DOHH2 (cell line): ENCODE results near the gene GPR183.

Source experiments
- H3F3A ChIP-seq: fragments of 200-600 bp; sonication (generic), shearing (Covaris generic); 2 replicates; pipeline ENCODE4 v1.6.0; 2016; ENCODE audit warnings: antibody characterized with exemption, mild to moderate bottlenecking; ENCODE audit not compliant: control insufficient read depth, insufficient read depth
- H3K27ac ChIP-seq: fragments of 200-600 bp; sonication (generic); 2 replicates; pipeline ENCODE4 v1.5.1; 2014; ENCODE audit warnings: low read depth, mild to moderate bottlenecking, low read length, moderate library complexity
- H3K27me3 ChIP-seq: fragments of 200-600 bp; sonication (generic); 2 replicates; pipeline ENCODE4 v1.6.1; 2014; ENCODE audit warnings: mild to moderate bottlenecking, low read length, mixed read lengths; ENCODE audit not compliant: control insufficient read depth
- H3K36me3 ChIP-seq: fragments of 200-600 bp; sonication (generic); 2 replicates; pipeline ENCODE4 v1.6.1; 2014; ENCODE audit warnings: mild to moderate bottlenecking, low read length, moderate library complexity, mixed read lengths; ENCODE audit not compliant: control insufficient read depth
- H3K4me1 ChIP-seq: fragments of 200-600 bp; sonication (generic); 2 replicates; pipeline ENCODE4 v1.6.1; 2014; ENCODE audit warnings: mild to moderate bottlenecking, low read length, mixed read lengths; ENCODE audit not compliant: control insufficient read depth
- H3K4me2 ChIP-seq: fragments of 200-600 bp; sonication (generic); 2 replicates; pipeline ENCODE4 v1.6.0; 2014; ENCODE audit warnings: mild to moderate bottlenecking, low read length, moderate library complexity
- H3K4me3 ChIP-seq: fragments of 200-600 bp; sonication (generic); 2 replicates; pipeline ENCODE4 v1.5.1; 2014; ENCODE audit warnings: mild to moderate bottlenecking, low read length, mixed read lengths
- H3K79me2 ChIP-seq: fragments of 200-600 bp; sonication (generic); 2 replicates; pipeline ENCODE4 v1.6.1; 2014; ENCODE audit warnings: mild to moderate bottlenecking, low read length, mixed read lengths; ENCODE audit not compliant: control insufficient read depth
- H3K9me2 ChIP-seq: fragments of 200-600 bp; sonication (generic); replicated peaks from 2 replicates; pipeline ENCODE4 v1.6.1; 2014; ENCODE audit warnings: mild to moderate bottlenecking, low read length, mixed read lengths; ENCODE audit not compliant: control insufficient read depth
- H3K9me3 ChIP-seq: fragments of 200-600 bp; sonication (generic); 2 replicates; pipeline ENCODE4 v1.6.1; 2014; ENCODE audit warnings: antibody characterized with exemption, low read length, mixed read lengths; ENCODE audit not compliant: control insufficient read depth, insufficient read depth
- H4K20me1 ChIP-seq: fragments of 200-600 bp; sonication (generic); 2 replicates; pipeline ENCODE4 v1.6.0; 2014; ENCODE audit warnings: low read depth, mild to moderate bottlenecking, antibody characterized with exemption, low read length, moderate library complexity; ENCODE audit not compliant: control insufficient read depth, insufficient read depth
- CTCF ChIP-seq: fragments of 200-600 bp; sonication (generic); IDR thresholded peaks from one replicate; pipeline ENCODE4 v1.5.1; 2014; ENCODE audit warnings: antibody characterized with exemption, mild to moderate bottlenecking, low read depth, low read length; ENCODE audit not compliant: poor library complexity, severe bottlenecking
- EZH2phosphoT487 ChIP-seq: fragments of 200-600 bp; sonication (generic); IDR thresholded peaks from 2 replicates; pipeline ENCODE4 v1.6.1; 2017; ENCODE audit warnings: borderline replicate concordance, mild to moderate bottlenecking, antibody characterized with exemption, low read length, moderate library complexity, mixed read lengths

Gene GPR183

GRCh38 chr13:99335087-99335486, 27.9 kb upstream of the GPR183 start:
- no peaks in the 10 kb centered on the region for H3K9me2 ChIP-seq
- 0 out of 2 replicates have a peak, but pooled peaks cover 3% of the 10 kb centered on the region for H3K4me1 ChIP-seq
- H3F3A ChIP-seq, result no peaks in the 10 kb centered on the region
- H3K79me2 ChIP-seq, result no peaks in the 10 kb centered on the region
- H3K4me2 ChIP-seq, result no peak overlapping the region
- no peak overlapping the region for H3K27ac ChIP-seq
- no peaks in the 10 kb centered on the region for H4K20me1 ChIP-seq
- H3K4me3 ChIP-seq, result no peak overlapping the region
- H3K27me3 ChIP-seq, result no peaks in the 10 kb centered on the region
- H3K9me3 ChIP-seq, result no peaks in the 10 kb centered on the region
- no peaks in the 10 kb centered on the region; the same call in none of the 2 replicates for H3K36me3 ChIP-seq
- TF ChIP-seq CTCF (no peak), EZH2phosphoT487 (no peak)

DNA sequence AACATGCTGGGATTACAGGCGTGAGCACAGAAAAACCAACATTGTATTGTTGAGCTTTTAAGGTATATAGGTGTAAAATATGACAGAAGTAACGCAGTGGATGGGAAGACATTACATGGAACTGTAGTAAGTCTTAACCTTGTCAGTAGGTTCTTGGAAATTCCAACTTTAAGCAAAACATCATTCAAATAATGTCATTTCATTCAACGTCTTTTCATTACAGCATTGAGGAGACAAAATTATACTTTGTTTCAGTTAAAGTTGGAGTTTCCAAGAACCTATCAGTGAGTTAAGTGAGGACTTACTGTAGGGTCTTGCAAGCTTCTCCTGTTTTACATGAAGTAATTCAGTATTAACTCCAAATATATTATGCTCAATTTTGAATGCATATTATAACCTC, 27.0 kb upstream of the GPR183 start:
- Histone ChIP-seq H3K79me2 (no peaks in the 10 kb centered on the region), H3K27ac (no peak overlapping the region), H3K4me1 (0 out of 2 replicates have a peak, but pooled peaks cover 3% of the 10 kb centered on the region), H3F3A (no peaks in the 10 kb centered on the region), H3K4me2 (no peak overlapping the region), H3K9me3 (no peaks in the 10 kb centered on the region), H3K4me3 (no peak overlapping the region), H3K36me3 (peaks cover 2% of the 10 kb centered on the region), H3K27me3 (no peaks in the 10 kb centered on the region), H4K20me1 (no peaks in the 10 kb centered on the region), H3K9me2 (no peaks in the 10 kb centered on the region)
- TF ChIP-seq EZH2phosphoT487 (no peak), CTCF (no peak)

DNA sequence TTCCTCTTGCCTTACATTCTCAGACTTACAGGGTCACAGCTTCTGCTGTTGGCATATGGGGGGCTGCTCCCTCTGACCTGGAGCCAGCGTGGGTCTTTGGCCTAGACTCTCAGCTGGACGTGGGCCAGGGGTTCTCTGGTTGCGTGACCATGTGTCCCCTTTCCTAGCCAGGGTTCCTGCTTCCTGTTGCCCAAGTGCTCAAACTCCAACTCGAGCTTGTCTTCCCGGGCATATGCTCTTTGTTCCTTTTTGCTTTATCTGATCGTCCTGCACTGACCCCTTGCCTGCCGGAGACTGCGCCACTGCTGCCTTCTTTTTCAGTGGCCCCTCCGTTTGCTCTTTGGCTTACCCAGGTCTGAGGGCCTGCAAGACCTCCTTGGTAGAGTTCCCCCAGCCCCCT, 25.3 kb upstream of the GPR183 start:
- H4K20me1 ChIP-seq, result no peaks in the 10 kb centered on the region
- no peaks in the 10 kb centered on the region for H3K9me2 ChIP-seq
- no peaks in the 10 kb centered on the region for H3K79me2 ChIP-seq
- H3K9me3 ChIP-seq, result no peaks in the 10 kb centered on the region
- no peaks in the 10 kb centered on the region for H3F3A ChIP-seq
- no peak overlapping the region for H3K4me3 ChIP-seq
- TF ChIP-seq CTCF (no peak), EZH2phosphoT487 (no peak)
- no peak overlapping the region for H3K27ac ChIP-seq
- H3K4me2 ChIP-seq, result no peak overlapping the region
- no peaks in the 10 kb centered on the region for H3K27me3 ChIP-seq
- H3K36me3 ChIP-seq, result peaks cover 7% of the 10 kb centered on the region
- H3K4me1 ChIP-seq, result 0 out of 2 replicates have a peak, but pooled peaks cover 3% of the 10 kb centered on the region

DNA sequence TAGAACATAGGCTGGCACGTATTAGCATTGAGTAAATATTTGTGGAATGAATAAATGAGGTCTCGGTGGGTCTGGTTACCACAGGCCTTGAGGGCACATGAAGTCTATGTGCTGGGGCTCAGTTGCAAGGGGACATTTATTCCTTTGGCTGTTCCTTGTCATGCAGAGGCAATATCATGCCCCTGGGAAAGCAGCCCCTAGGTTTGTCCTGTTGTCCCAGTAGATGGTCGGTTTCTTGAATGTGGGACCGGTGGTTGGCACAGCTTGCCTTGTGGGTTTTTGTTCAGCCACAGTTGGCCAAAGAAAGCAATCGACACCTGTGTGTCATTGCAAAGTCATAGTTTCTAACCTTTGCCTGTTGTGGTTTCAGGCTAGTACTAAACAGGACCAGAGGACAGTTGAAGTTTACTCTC, 24.7 kb upstream of the GPR183 start:
- H3K27me3 ChIP-seq, result no peaks in the 10 kb centered on the region
- H3K4me2 ChIP-seq, result no peak overlapping the region
- no peaks in the 10 kb centered on the region for H3K79me2 ChIP-seq
- no peaks in the 10 kb centered on the region for H4K20me1 ChIP-seq
- TF ChIP-seq EZH2phosphoT487, result no peak
- TF ChIP-seq CTCF, result no peak
- H3K4me1 ChIP-seq, result 0 out of 2 replicates have a peak, but pooled peaks cover 3% of the 10 kb centered on the region
- peaks cover 10% of the 10 kb centered on the region for H3K36me3 ChIP-seq
- no peaks in the 10 kb centered on the region for H3K9me3 ChIP-seq
- H3K27ac ChIP-seq, result no peak overlapping the region
- H3F3A ChIP-seq, result no peaks in the 10 kb centered on the region
- H3K4me3 ChIP-seq, result no peak overlapping the region
- no peaks in the 10 kb centered on the region for H3K9me2 ChIP-seq
